Hepatocyte (in vitro differentiated cells): ENCODE results near the gene ERO1B.

Experiments used
- EZH2 ChIP-seq: fragments of 200-600 bp; sonication (generic); IDR thresholded peaks from 2 replicates; pipeline ENCODE4 v1.6.1; 2016; ENCODE audit warnings: antibody characterized with exemption, mild to moderate bottlenecking, borderline replicate concordance
- EZH2phosphoT487 ChIP-seq: fragments of 200-600 bp; sonication (generic); IDR thresholded peaks from one replicate; pipeline ENCODE4 v1.6.1; 2018; ENCODE audit warnings: antibody characterized with exemption, mild to moderate bottlenecking, low read depth, moderate library complexity; ENCODE audit not compliant: unreplicated experiment, severe bottlenecking
- TF ChIP-seq, protein P1 (sequence below): fragments of 200-600 bp; sonication (generic); IDR thresholded peaks from 2 replicates; pipeline ENCODE4 v1.5.1; 2016; ENCODE audit warnings: antibody characterized with exemption, mild to moderate bottlenecking; ENCODE audit not compliant: poor library complexity

GRCh38 chr1:236247286-236247685 lies 34.5 kb downstream of the ERO1B start:
- TF ChIP-seq, protein P1, sequence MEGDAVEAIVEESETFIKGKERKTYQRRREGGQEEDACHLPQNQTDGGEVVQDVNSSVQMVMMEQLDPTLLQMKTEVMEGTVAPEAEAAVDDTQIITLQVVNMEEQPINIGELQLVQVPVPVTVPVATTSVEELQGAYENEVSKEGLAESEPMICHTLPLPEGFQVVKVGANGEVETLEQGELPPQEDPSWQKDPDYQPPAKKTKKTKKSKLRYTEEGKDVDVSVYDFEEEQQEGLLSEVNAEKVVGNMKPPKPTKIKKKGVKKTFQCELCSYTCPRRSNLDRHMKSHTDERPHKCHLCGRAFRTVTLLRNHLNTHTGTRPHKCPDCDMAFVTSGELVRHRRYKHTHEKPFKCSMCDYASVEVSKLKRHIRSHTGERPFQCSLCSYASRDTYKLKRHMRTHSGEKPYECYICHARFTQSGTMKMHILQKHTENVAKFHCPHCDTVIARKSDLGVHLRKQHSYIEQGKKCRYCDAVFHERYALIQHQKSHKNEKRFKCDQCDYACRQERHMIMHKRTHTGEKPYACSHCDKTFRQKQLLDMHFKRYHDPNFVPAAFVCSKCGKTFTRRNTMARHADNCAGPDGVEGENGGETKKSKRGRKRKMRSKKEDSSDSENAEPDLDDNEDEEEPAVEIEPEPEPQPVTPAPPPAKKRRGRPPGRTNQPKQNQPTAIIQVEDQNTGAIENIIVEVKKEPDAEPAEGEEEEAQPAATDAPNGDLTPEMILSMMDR = no peak
- no peak for TF ChIP-seq EZH2phosphoT487
- TF ChIP-seq EZH2 = no peak
